ENCODE measurements around the gene RFC5. TPM values are rescaled to one million over a fixed set of nuclear protein-coding genes. Genes with fewer than 3 reads are reported as not detected.

RFC5 gene
- total and polyA plus RNA-seq, 2 of the 8 experiments (the other 6 are each of a cell fraction or from before 2014, with no cell fraction given) = 34.4 to 40.6 TPM

GRCh38 chr12:118061011-118061872 lies 44.7 kb downstream of the RFC5 start, which contains the start of gene WSB2 (continued):
- TF ChIP-seq EZH2 (IDR thresholded peaks at IDR 0.05; ENCODE audit: low read depth, low read length, severe bottlenecking) = no peak
- peak; percentile 74 for TF ChIP-seq EGR1 (IDR thresholded peaks at IDR 0.05; ENCODE audit: borderline replicate concordance, low read depth, low read length)
- TF ChIP-seq RBBP5 (IDR thresholded peaks at IDR 0.05; ENCODE audit: borderline replicate concordance, low read depth, low read length) = no peak
- no peak for TF ChIP-seq CREB1 (IDR thresholded peaks at IDR 0.05)
- 0 out of 4 replicates have a peak, but pooled peaks of 1 of the 2 experiments have one; percentile 73 for TF ChIP-seq SIN3A (conservative IDR thresholded peaks at IDR 0.05 in 1 of 2, IDR thresholded peaks at IDR 0.05 in 1 of 2; ENCODE audit: low read depth in 1 of 2, low read length in 2 of 2)
- TF ChIP-seq POLR2A (IDR thresholded peaks at IDR 0.05; ENCODE audit: control extremely low read depth in 1 of 2, low read depth in 2 of 2, low read length in 2 of 2) = peak in 1 of 2 experiments; percentile 5; a peak in 1 of 3 replicates
- TF ChIP-seq NANOG (IDR thresholded peaks at IDR 0.05; ENCODE audit: insufficient read depth, low read depth, low read length, poor library complexity, severe bottlenecking) = peak; percentile 29
- TF ChIP-seq CBX5 (IDR thresholded peaks at IDR 0.05; ENCODE audit: low read depth, low read length) = no peak
- TF ChIP-seq SP1 (IDR thresholded peaks at IDR 0.05; ENCODE audit: low read depth, low read length) = 0 out of 2 replicates have a peak, but pooled peaks have one; percentile 47
- TF ChIP-seq RAD21 (IDR thresholded peaks at IDR 0.05 in 1 of 2, conservative IDR thresholded peaks at IDR 0.05 in 1 of 2; ENCODE audit: low read depth in 2 of 2, low read length in 2 of 2) = no peak
- peak; percentile 66 for TF ChIP-seq TAF7 (optimal IDR thresholded peaks at IDR 0.05; ENCODE audit: borderline replicate concordance, low read depth, low read length)
- no peak for TF ChIP-seq TEAD4 (IDR thresholded peaks at IDR 0.05; ENCODE audit: low read depth, low read length)
- no peak for TF ChIP-seq SIX5 (IDR thresholded peaks at IDR 0.05; ENCODE audit: low read depth, low read length)
- 0 out of 2 replicates have a peak, but pooled peaks have one; percentile 44 for TF ChIP-seq TAF1 (IDR thresholded peaks at IDR 0.05; ENCODE audit: low read depth, low read length)
- TF ChIP-seq E2F6 (IDR thresholded peaks at IDR 0.05) = no peak
- no peak for TF ChIP-seq NRF1 (IDR thresholded peaks at IDR 0.05; ENCODE audit: low read depth, low read length)
- no peak for TF ChIP-seq BACH1 (IDR thresholded peaks at IDR 0.05; ENCODE audit: low read length)
